ENCODE data around the gene TBC1D2.

TBC1D2 gene

DNA sequence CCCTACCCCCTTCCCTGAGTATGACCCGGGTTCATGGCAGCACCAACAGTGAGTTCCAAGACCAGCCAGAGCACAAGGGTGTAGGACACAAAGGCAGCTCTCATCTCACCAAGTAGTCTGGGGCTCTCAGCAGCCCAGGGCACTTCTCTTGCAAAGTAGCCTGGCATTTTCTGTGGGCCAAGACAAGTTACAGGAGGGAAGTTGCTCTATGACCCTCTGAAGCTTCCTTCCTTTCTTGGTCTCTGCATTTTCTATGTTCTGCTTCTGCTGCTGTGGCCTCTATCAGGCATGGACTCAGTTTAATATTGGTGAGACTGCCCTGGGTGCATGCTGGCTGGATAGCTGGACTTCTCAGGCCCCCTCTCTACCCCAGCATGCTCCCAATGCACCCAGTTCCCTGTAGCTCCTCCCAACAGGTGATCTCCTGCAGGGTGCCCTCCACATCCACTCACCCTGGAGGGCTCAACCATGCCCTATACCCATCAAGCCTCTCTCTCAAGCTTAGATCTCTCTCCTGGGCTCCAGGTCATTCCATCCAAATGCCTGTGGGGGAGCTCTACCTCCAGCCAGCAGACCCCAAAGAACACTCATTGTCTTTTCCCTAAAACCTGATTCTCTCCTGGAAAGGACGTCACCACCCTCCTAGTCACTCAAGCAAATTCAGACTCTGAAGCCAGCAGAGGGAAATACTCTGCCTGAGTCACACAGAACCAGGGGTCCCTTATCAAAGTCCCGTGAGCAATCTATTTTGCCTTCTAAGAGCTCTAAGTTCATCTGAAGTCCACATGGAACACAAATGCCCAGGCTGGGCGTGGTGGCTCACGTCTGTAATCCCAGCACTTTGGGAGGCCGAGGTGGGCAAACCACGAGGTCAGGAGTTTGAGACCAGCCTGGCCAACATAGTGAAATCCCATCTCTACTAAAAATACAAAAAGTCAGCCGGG lies 13.8 kb downstream of the TBC1D2 start:
- DNase-seq (ENCODE audit: low read depth) = no peak

GRCh38 chr9:98240475-98240874 lies 15.0 kb downstream of the TBC1D2 start:
- no peak for DNase-seq (ENCODE audit: low read depth)

DNA sequence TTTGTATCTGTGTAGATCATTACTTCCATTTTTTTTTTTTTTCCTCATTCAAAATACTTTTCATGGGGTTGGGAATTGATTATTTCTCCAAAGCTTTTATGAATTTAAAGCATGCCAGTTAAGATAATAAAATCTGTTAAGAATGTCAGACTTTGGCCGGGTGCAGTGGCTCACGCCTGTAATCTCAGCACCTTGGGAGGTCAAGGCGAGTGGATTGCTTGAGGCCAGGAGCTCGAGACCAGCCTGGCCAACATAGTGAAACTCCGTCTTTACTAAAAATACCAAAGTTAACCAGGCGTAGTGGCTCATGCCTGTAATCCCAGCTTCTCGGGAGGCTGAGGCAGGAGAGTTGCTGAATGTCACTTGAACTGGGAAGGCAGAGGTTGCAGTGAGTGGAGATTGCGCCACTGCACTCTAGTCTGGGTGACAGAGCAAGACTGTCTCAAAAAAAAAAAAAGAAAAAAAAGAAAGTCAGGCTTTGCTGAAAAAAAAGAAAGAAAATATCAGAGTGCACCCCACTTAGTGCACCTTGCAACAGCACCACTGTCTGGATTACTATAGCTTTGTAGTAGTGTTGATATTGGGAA lies 18.5 kb downstream of the TBC1D2 start:
- DNase-seq (ENCODE audit: low read depth) = no peak

GRCh38 chr9:98235126-98235525 lies 20.3 kb downstream of the TBC1D2 start:
- DNase-seq (ENCODE audit: low read depth) = no peak

DNA sequence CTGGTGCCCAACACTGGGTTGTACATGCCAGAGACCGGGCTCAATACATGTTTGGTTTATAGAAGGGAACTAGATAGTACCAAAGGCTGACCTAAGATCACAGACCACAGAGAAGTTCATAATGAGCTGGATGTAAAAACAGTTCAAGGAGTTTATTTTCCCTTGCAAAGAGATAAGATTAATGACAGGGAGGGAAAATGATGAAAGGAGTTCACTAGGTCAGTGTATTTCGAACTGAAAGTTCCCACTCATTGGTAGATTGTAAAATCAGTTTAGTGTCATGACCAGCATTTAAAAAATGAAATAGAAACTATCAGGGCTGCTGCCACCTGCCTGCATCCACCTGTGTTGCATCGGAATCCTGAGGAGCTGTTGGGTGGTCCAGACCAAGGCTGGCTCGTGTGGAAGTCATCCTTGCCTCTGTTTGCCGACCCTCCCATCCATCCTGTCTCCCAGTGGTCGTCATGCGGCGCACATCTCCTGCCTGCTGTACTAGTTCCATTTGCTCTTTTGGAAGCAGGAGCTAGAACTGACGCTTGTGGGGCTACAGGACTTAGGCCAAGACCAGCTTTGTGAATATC lies 21.1 kb downstream of the TBC1D2 start:
- DNase-seq (ENCODE audit: low read depth) = no peak

DNA sequence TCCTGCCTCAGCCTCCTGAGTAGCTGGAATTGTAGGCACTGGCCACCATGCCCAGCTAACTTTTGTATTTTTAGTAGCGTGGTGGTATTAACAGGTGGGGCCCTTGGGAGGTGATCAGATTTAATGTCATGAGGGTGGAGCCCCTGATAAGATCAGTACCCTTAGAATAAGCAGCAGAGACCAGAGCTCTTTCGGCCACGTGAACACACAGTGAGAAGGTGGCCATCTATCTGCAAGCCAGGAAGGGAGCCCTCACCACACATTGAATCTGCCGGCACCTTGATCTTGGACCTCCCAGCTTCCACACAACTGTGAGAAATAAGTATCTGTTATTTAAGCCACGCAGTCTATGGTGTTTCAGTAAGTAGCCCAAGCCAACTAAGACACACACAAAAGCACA lies 22.5 kb downstream of the TBC1D2 start:
- no peak for DNase-seq (ENCODE audit: low read depth)

GRCh38 chr9:98231770-98232478 lies 23.5 kb downstream of the TBC1D2 start:
- peak; percentile 56 for DNase-seq (ENCODE audit: low read depth)

DNA sequence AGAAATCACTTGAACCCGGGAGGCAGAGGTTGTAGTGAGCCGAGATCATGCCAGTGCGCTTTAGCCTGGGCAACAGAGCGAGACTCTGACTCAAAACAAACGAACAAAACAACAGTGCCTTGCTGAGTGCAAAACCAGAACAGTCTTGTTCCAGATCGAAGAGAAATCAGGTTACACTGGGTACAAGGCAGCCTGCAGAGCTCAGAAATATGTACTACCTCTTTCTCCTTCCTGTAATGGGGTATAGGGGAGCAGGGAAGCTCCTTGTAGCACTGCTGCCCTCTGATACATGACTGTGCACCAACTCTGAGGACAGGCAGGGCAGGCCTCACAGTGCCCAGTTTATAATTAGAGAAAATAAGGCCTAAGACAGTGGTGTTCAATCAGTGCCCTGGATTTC lies 24.7 kb downstream of the TBC1D2 start:
- no peak for DNase-seq (ENCODE audit: low read depth)

DNA sequence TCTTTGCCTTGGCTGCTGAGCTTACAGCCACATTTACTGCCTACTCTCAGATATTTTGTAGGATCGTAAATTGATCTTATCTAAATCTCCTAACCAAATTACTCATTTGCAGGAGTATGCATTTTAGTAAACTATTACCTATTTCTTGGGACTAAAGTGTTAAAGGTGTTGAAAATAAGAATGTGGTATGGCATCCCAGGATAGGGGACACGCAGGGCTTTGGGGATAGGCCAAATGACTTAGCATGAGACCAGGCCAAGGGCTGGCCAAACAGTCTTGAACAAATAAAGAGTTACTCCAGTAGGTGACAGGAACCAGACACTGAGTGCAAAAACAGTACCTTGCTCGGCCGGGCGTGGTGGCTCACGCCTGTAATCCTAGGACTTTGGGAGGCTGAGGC lies 25.1 kb downstream of the TBC1D2 start:
- no peak for DNase-seq (ENCODE audit: low read depth)

DNA sequence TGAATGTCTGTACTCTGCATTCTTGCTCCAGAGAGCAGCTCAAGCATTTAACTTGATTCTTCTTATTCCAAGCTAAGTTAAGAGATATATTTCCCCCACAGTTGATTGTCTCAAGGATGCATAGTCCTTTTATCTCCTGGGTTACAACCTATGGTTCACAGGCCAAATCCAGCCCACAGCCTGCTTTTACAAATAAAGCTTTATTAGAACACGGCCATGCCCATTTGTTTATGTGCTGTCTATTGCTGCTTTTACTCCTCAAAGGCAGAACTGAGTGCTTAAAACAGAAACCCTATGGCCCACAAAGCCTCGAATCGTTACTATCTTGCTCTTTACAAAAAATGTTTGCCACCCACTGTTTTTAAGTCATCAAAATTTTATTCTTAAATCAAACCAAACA lies 25.8 kb downstream of the TBC1D2 start:
- DNase-seq (ENCODE audit: low read depth) = no peak

DNA sequence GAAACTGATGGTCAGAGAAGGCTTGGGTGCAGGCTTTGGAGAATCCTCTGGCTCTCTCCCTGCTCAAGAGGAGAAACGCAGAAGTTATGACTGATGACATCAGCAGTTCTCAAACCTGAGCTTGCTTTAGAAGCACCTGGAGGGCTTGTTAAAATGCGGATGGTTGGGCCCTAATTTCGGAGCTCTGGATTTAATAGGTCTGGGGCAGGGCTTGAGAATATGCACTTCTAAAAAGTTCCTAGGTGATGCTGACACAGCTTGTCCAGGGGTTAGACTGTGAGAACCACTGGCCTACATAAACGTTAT lies 26.4 kb downstream of the TBC1D2 start:
- DNase-seq (ENCODE audit: low read depth) = no peak

- no peak for DNase-seq (ENCODE audit: low read depth)
These were observed 26.9 kb downstream of the TBC1D2 start for GRCh38 chr9:98228392-98229089.

DNA sequence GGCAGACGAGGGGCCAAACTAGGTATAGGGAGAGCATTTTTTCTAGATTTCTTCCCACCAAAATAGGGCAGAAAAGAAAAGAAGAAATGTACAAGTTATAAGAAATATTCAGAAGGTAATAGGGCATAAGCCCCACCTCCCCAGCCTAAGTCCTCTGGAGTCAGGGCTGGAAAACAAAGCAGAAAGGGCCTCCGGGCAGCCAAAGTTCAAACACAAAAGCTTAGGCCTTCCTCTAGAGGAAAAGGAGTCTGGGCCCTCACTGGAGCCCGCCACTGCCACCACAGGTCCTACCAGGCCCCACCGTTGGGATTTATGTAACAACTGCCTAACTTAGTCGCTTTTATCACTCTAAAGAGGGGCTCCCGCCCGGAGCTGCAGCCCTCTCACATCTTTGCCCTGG lies 27.6 kb downstream of the TBC1D2 start:
- DNase-seq (ENCODE audit: low read depth) = no peak

DNA sequence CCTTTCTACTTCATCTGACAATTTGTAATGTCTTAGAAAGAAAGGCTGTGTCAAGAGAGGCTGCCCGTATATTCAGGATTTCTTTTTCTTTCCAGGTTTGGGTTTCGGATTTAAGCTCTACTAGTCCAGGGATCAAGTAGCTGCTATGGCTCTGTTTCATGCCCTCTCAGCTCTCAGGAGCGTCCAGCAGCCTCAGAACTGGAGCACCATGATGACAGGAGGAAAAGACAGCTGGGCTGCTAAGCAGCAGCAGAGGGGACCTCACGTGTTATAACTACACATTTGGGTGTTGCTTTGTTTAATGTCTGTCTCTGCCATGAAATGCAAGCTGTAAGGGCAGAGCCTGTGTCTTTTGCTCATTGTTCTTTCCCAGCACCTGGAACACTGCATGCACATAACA lies 28.5 kb downstream of the TBC1D2 start:
- no peak for DNase-seq (ENCODE audit: low read depth)

GRCh38 chr9:98226516-98226915 lies 28.9 kb downstream of the TBC1D2 start:
- no peak for DNase-seq (ENCODE audit: low read depth)

DNA sequence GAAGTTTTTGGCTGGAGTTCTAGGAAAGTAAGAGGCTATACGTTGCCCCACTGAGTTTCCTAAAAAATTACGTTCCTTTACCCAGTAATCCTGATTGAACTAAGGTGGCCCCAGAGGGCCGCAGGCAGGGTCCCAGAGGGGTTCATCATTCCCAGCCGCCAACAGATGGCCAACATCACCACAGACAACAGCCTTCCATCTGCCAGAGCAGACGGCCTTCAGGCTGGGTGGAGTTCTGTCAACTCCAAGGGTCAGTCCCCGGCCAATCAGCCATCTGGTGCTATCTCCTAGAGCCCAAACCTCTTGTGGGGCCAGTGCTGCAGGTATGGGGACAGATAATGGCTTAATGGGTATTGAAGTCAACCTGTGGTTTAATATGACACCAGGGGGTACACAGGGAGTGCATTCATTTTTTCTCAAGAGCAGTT lies 30.4 kb downstream of the TBC1D2 start:
- DNase-seq (ENCODE audit: low read depth) = no peak

DNA sequence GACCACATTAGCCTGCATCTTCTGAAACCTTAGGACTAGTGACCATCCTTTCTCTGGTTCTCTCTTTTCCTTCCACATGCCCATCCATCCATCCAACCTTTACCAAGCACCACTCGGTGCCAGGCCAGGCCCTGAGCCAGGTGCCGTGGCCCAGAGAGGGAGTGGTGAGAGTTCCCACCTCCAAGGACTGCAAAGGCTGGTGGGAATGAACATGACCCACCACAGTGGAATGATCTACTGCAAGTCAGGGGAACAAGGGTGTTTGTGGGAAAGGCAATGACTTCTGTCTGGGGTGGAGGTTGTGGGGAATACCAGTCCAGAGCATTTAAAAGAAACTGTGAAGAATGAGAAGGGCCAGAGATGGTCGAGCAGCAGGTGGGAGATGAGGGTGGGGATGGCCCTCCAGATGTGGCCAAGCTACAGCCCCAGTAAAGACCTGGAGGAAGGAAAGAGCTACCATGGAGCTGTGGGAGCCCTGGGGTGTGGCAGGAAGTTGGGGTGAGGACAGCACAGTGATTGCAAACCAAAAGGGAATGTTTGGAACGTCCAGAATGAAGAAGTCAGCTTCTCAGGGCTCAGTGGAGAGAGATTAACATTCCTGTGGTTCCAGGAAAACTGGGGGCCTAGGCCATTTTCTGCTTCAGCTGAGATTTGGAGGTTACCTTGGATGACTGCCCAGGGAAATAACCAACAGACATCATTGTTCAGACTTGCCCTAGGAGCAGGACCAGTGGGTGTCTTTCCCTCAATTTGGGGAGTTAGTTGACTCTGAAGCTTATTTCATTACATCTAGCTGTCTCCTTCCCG lies 32.4 kb downstream of the TBC1D2 start:
- peak; percentile 99 for DNase-seq (ENCODE audit: low read depth)

GRCh38 chr9:98220911-98221310 lies 34.5 kb downstream of the TBC1D2 start:
- no peak for DNase-seq (ENCODE audit: low read depth)

- DNase-seq (ENCODE audit: low read depth) = no peak
These were observed 35.6 kb downstream of the TBC1D2 start for GRCh38 chr9:98219794-98220370.

GRCh38 chr9:98219364-98219716 lies 36.1 kb downstream of the TBC1D2 start:
- DNase-seq (ENCODE audit: low read depth) = no peak

Data from GM04504 (cell line).